HepG2 (cell line): Measurements from ENCODE around the gene MYL6B. TPM values are rescaled to one million over a fixed set of nuclear protein-coding genes. Genes with fewer than 3 reads are reported as not detected.
A peak's percentile ranks its signal among the peaks of the same experiment; 100 is the strongest.

ENCODE experiments used
- CEBPG ChIP-seq: IDR thresholded peaks from 2 replicates; pipeline ENCODE4 v1.6.1; 2016
- ELF3 ChIP-seq: IDR thresholded peaks from 2 replicates; pipeline ENCODE4 v1.6.1; 2016; ENCODE audit warnings: missing genetic modification reagents, missing compliant biosample characterization
- GABPA ChIP-seq, 2 experiments: IDR thresholded peaks; 2 replicates each; pipeline ENCODE4 v1.6.1; 2011 to 2016; ENCODE audit warnings: low read depth in 2 of 2, low read length in 1 of 2, missing biosample characterization in 1 of 2, missing genetic modification characterization in 1 of 2
- HNRNPH1 ChIP-seq: fragments of 200-400 bp; formaldehyde crosslinking; optimal IDR thresholded peaks from 2 replicates; pipeline ENCODE3; 2017; ENCODE audit warnings: mild to moderate bottlenecking, low read depth, low read length
- MED1 ChIP-seq: sonication (generic); formaldehyde crosslinking; IDR thresholded peaks from 2 replicates; pipeline ENCODE4 v1.4.0; 2020; ENCODE audit warnings: missing genetic modification reagents
- TBP ChIP-seq: sonication (generic); formaldehyde crosslinking; IDR thresholded peaks from 2 replicates; pipeline ENCODE4 v1.5.0; 2020; ENCODE audit warnings: missing genetic modification reagents
- ZBTB7B ChIP-seq: sonication (generic); formaldehyde crosslinking; IDR thresholded peaks from 2 replicates; pipeline ENCODE4 v1.4.0; 2020; ENCODE audit warnings: missing genetic modification reagents
- ZMAT3 ChIP-seq: sonication (generic); formaldehyde crosslinking; conservative IDR thresholded peaks from 2 replicates; pipeline ENCODE4 v1.7.0; 2021; ENCODE audit warnings: missing genetic modification reagents
- ZNF224 ChIP-seq: sonication (generic); formaldehyde crosslinking; IDR thresholded peaks from 2 replicates; pipeline ENCODE4 v1.5.0; 2020; ENCODE audit warnings: mild to moderate bottlenecking, missing genetic modification reagents
- ZNF234 ChIP-seq: sonication (generic); formaldehyde crosslinking; conservative IDR thresholded peaks from 2 replicates; pipeline ENCODE4 v1.5.1; 2020; ENCODE audit warnings: mild to moderate bottlenecking, missing genetic modification reagents
- ZNF274 ChIP-seq: sonication (generic); formaldehyde crosslinking; IDR thresholded peaks from 2 replicates; pipeline ENCODE4 v1.5.1; 2020; ENCODE audit warnings: mild to moderate bottlenecking, missing genetic modification reagents
- ZNF451 ChIP-seq: sonication (generic); formaldehyde crosslinking; IDR thresholded peaks from 2 replicates; pipeline ENCODE4 v1.5.0; 2020; ENCODE audit warnings: mild to moderate bottlenecking, missing genetic modification reagents
- ZNF512 ChIP-seq: sonication (generic); formaldehyde crosslinking; IDR thresholded peaks from 2 replicates; pipeline ENCODE4 v1.4.0; 2020; ENCODE audit warnings: mild to moderate bottlenecking, missing genetic modification reagents
- ZNF790 ChIP-seq: sonication (generic); formaldehyde crosslinking; IDR thresholded peaks from 2 replicates; pipeline ENCODE4 v1.8.0; 2022; ENCODE audit warnings: missing genetic modification reagents, mild to moderate bottlenecking, borderline replicate concordance
- polyA plus RNA-seq, 8 experiments: library from polyadenylated mRNA; depleted of rRNA in 3 of 8; stranded (reverse) in 7 of 8; unstranded in 1 of 8; fragments of >200 nt; fragmentation: Illumina TruSeq in 4 of 8; extraction: Trizol in 4 of 8; gene quantifications; 2 replicates each; pipeline versions ENCODE4 v1.2.1 to v1.2.3, GENCODE V29; 2011 to 2016; ENCODE audit warnings: low read depth in 4 of 8, missing spikeins in 1 of 8, mixed read lengths in 1 of 8; ENCODE audit not compliant: insufficient read depth in 1 of 8
- total RNA-seq, 5 experiments: library from RNA; depleted of rRNA; stranded (reverse); fragments of >200 nt; fragmentation: Illumina TruSeq; extraction: Trizol; gene quantifications; 2 replicates each; pipeline ENCODE4 v1.2.3, GENCODE V29; 2016; ENCODE audit warnings: low read depth in 1 of 5
- TF ChIP-seq, protein P1 (sequence below): sonication (generic); formaldehyde crosslinking; IDR thresholded peaks from 2 replicates; pipeline ENCODE4 v1.5.0; 2020; ENCODE audit warnings: mild to moderate bottlenecking, missing genetic modification reagents, borderline replicate concordance
- TF ChIP-seq, protein P2 (sequence below): sonication (generic); formaldehyde crosslinking; IDR thresholded peaks from 2 replicates; pipeline ENCODE4 v1.4.0; 2020; ENCODE audit warnings: low read depth, mild to moderate bottlenecking, missing genetic modification reagents
- TF ChIP-seq, protein P3 (sequence below): sonication (generic); formaldehyde crosslinking; IDR thresholded peaks from 2 replicates; pipeline ENCODE4 v1.5.0; 2020; ENCODE audit warnings: missing genetic modification reagents, mild to moderate bottlenecking, borderline replicate concordance
- TF ChIP-seq, protein P4 (sequence below): sonication (generic); formaldehyde crosslinking; IDR thresholded peaks from 2 replicates; pipeline ENCODE4 v1.4.0; 2020; ENCODE audit warnings: mild to moderate bottlenecking, missing genetic modification reagents, borderline replicate concordance

MYL6B gene
- total and polyA plus RNA-seq, 2 of the 13 experiments (the other 11 are each of a cell fraction or from before 2014, with no cell fraction given) = 75.7 to 88.7 TPM

DNA sequence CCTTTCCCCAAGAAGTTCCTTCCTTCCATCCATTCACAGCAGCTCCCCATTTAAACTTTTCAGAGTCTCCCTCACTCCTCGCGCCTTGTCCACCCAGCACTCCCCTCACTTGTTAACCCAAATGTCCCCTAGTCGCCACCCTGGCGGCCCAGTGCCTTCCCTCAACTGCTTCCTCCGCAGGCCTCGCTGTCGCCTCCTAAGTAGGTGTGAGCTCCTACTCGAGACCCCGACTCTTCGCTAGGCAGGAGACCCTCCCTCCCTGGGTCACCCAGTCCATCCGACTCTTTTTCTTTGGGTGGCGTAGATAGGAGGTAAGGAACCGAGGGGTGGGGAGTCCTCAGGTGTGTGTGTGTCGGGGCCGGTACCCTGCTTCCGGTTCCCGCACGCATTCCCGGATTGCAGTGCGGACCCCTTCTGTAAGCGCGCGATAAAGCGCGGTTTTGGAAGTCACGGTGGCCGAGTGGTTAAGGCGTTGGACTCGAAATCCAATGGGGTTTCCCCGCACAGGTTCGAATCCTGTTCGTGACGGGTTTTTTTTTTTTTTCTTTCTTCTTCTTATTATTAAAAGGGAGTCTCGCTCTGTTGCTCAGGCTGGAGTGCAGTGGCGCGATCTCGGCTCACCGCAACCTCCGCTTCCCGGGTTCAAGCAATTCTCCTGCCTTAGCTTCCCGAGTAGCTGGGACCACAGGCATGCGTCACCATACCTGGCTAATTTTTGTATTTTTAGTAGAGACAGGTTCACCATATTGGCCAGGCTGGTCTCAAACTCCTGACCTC, 37.7 kb downstream of the MYL6B start (continued):
- TF ChIP-seq, protein P1, sequence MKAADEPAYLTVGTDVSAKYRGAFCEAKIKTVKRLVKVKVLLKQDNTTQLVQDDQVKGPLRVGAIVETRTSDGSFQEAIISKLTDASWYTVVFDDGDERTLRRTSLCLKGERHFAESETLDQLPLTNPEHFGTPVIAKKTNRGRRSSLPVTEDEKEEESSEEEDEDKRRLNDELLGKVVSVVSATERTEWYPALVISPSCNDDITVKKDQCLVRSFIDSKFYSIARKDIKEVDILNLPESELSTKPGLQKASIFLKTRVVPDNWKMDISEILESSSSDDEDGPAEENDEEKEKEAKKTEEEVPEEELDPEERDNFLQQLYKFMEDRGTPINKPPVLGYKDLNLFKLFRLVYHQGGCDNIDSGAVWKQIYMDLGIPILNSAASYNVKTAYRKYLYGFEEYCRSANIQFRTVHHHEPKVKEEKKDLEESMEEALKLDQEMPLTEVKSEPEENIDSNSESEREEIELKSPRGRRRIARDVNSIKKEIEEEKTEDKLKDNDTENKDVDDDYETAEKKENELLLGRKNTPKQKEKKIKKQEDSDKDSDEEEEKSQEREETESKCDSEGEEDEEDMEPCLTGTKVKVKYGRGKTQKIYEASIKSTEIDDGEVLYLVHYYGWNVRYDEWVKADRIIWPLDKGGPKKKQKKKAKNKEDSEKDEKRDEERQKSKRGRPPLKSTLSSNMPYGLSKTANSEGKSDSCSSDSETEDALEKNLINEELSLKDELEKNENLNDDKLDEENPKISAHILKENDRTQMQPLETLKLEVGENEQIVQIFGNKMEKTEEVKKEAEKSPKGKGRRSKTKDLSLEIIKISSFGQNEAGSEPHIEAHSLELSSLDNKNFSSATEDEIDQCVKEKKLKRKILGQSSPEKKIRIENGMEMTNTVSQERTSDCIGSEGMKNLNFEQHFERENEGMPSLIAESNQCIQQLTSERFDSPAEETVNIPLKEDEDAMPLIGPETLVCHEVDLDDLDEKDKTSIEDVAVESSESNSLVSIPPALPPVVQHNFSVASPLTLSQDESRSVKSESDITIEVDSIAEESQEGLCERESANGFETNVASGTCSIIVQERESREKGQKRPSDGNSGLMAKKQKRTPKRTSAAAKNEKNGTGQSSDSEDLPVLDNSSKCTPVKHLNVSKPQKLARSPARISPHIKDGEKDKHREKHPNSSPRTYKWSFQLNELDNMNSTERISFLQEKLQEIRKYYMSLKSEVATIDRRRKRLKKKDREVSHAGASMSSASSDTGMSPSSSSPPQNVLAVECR (CRISPR knock-in tag) = peak; percentile 75; the same call in 1 of the 2 replicates
- 0 out of 2 replicates have a peak, but pooled peaks have one; percentile 24 for TF ChIP-seq ZNF512
- no peak for TF ChIP-seq HNRNPH1
- TF ChIP-seq ZNF274 (CRISPR knock-in tag) = peak; percentile 78
- TF ChIP-seq ZNF224 = 0 out of 2 replicates have a peak, but pooled peaks have one; percentile 17
- TF ChIP-seq, protein P2, sequence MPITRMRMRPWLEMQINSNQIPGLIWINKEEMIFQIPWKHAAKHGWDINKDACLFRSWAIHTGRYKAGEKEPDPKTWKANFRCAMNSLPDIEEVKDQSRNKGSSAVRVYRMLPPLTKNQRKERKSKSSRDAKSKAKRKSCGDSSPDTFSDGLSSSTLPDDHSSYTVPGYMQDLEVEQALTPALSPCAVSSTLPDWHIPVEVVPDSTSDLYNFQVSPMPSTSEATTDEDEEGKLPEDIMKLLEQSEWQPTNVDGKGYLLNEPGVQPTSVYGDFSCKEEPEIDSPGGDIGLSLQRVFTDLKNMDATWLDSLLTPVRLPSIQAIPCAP = peak; percentile 25; the same call in 1 of the 2 replicates
- 0 out of 2 replicates have a peak, but pooled peaks have one; percentile 18 for TF ChIP-seq ZNF234 (CRISPR knock-in tag)
- TF ChIP-seq, protein P3, sequence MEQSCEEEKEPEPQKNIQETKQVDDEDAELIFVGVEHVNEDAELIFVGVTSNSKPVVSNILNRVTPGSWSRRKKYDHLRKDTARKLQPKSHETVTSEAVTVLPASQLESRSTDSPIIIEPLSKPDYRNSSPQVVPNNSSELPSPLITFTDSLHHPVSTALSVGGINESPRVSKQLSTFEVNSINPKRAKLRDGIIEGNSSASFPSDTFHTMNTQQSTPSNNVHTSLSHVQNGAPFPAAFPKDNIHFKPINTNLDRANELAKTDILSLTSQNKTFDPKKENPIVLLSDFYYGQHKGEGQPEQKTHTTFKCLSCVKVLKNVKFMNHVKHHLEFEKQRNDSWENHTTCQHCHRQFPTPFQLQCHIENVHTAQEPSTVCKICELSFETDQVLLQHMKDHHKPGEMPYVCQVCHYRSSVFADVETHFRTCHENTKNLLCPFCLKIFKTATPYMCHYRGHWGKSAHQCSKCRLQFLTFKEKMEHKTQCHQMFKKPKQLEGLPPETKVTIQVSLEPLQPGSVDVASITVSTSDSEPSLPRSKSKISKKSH (CRISPR knock-in tag) = peak; percentile 66; the same call in 1 of the 2 replicates
- peak; percentile 7 for TF ChIP-seq MED1 (CRISPR knock-in tag)
- TF ChIP-seq ZMAT3 = 0 out of 2 replicates have a peak, but pooled peaks have one; percentile 9
- peak; percentile 76 for TF ChIP-seq ZBTB7B (CRISPR knock-in tag)
- peak; percentile 80 for TF ChIP-seq ELF3 (CRISPR knock-in tag)
- 0 out of 2 replicates have a peak, but pooled peaks have one; percentile 63 for TF ChIP-seq ZNF790 (CRISPR knock-in tag)
- peak; percentile 75; the same call in 1 of the 2 replicates for TF ChIP-seq ZNF451 (CRISPR knock-in tag)
- 0 out of 2 replicates have a peak, but pooled peaks have one; percentile 23 for TF ChIP-seq TBP
- TF ChIP-seq, protein P4, sequence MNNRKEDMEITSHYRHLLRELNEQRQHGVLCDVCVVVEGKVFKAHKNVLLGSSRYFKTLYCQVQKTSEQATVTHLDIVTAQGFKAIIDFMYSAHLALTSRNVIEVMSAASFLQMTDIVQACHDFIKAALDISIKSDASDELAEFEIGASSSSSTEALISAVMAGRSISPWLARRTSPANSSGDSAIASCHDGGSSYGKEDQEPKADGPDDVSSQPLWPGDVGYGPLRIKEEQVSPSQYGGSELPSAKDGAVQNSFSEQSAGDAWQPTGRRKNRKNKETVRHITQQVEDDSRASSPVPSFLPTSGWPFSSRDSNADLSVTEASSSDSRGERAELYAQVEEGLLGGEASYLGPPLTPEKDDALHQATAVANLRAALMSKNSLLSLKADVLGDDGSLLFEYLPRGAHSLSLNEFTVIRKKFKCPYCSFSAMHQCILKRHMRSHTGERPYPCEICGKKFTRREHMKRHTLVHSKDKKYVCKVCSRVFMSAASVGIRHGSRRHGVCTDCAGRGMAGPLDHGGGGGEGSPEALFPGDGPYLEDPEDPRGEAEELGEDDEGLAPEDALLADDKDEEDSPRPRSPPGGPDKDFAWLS (CRISPR knock-in tag) = no peak
- peak; percentile 53 for TF ChIP-seq GABPA (IDR thresholded peaks at IDR 0.05; ENCODE audit: low read depth, low read length)
- peak; percentile 88 for TF ChIP-seq GABPA (CRISPR knock-in tag; IDR thresholded peaks at IDR 0.05; ENCODE audit: low read depth)
- 0 out of 2 replicates have a peak, but pooled peaks have one; percentile 13 for TF ChIP-seq CEBPG (CRISPR knock-in tag)
